Peyer's patch (tissue), 4 donors: ENCODE measurements around the gene CDC42SE2.

Source experiments
- CTCF ChIP-seq, 6 experiments: fragments of 450-650 bp in 4 of 6; fragments of 200-600 bp in 2 of 6; sonication (generic) in 1 of 6; IDR thresholded peaks; one replicate each; pipeline ENCODE4 v1.5.1; 2017 to 2019; ENCODE audit warnings: antibody characterized with exemption in 6 of 6, mild to moderate bottlenecking in 3 of 6, moderate library complexity in 1 of 6
- POLR2A ChIP-seq, 2 donors: fragments of 450-650 bp; IDR thresholded peaks; one replicate each; pipeline ENCODE4 v1.5.1; 2017; ENCODE audit warnings: antibody characterized with exemption in 2 of 2, mild to moderate bottlenecking in 2 of 2, moderate library complexity in 2 of 2

GRCh38 chr5:131304414-131304813 lies 40.6 kb downstream of the CDC42SE2 start:
- TF ChIP-seq CTCF (IDR thresholded peaks at IDR 0.05) (no peak), POLR2A (IDR thresholded peaks at IDR 0.05) (no peak)
